Nucleus accumbens (tissue), 56 donors: ENCODE measurements around the gene AK9.

Experiments
- DNase-seq, 56 donors: peaks; one replicate each; lab custom pipeline; 2025; lab: John Stamatoyannopoulos, UW

The AK9 gene

DNA sequence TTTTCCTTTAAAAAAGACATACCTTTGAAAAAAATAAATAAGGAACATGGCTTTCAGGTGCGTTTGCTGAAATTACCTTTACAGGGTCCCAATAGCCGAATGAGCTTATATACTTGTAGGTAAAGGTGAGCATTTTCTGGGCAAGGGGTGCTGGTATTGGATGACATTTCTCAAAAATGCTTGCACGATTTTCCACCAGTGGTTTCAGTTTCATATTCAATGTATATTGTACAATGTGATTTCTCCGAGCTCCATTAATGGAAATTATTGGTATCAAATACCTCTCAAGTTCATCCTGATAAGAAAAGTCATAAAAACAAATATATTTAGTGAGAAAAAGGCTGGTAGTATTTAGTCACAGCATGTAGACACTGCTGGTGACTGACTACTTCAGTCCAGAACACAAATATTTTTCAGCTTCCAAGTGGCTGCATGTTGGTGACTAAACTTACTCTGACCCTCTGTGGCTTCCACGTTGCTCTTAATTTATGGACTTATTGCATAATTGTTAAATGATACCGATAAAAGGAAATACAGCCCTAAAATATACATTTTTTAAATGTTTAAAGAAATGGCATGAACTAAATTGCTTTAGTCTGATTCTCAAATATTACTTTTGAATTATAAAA is 175.1 kb downstream of the AK9 start:
- DNase-seq, result no peak

GRCh38 chr6:109514946-109515345 is 176.1 kb downstream of the AK9 start:
- no peak for DNase-seq

DNA sequence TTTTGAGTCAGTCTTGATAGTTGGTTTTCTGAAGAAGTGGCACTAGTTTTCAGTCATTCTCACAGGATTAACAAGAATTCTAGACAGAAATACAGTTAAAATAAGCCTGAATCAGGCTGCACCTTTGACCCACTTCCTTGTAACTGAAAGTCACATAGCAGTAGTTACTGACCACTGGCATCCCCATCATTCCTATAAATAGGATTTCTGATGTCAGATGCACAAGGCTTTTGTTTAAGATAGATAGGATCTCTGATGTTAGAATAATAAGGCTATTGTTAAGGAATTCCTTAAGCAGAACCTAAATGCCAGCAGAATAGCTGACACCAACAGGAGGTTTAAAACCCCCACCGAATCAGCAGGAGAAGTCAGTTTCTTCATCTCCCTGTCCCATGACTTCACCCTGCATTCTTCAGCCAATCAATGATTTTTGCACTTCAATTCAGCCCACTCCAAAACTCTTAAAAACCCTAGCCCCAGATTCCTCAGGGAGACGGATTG is 177.4 kb downstream of the AK9 start:
- DNase-seq, result no peak

DNA sequence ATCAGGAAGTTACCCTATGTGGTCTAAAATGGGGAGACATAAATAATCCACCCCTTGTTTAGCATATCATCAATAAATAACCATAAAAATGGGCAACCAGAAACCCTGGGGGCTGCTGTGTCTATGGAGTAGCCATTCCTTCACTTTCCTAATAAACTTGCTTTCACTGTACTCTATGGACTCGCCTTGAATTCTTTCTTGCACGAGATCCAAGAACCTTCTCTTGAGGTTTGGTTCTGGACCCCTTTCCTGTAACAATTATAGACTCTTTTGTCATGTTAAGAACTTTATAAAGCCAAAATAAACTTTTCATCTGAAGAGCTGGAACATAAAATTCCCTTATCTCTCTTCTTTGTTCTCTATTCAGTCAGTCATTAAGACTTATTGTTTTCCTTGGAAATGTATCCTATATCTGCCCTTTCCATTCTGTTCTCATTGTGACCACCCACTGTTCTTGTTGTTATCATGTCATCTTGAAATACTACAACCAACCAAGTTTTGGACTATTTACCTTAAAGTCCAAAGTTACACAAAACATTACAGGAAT is 178.7 kb downstream of the AK9 start:
- DNase-seq, result no peak

DNA sequence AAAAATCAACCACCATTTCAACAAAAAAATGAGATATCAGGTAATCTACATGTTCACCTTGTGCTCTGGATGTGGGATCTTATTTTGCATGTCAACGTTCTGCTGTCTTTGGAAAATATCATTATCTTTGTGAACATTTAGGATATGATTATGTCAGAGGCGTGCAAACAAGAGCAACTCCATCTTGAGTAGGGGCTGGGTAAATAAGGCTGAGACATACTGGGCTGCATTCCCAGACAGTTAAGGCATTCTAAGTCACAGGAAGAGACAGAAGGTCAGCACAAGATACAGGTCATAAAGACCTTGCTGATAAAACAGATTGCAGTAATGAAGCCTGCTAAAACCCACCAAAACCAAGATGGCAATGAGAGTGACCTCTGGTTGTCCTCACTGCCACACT is 179.2 kb downstream of the AK9 start:
- no peak for DNase-seq

DNA sequence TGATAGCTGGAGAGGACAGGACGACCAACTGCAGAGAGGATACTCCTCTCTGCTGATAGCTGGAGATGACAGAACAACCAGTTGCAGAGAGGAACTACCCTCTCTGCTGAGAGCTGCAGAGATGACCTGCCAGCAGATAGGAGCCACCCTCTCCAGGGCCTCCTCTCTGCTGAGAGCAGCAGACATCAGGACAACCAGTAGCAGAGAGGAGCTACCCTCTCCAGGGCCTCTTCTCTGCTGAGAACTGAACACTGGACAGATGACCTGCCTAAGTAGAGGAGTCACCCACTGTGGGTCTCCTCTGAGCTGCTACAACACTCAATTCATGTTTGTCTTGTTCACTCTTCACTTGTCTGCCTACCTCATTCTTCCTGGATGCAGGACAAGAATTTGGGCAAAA is 180.6 kb downstream of the AK9 start:
- no peak for DNase-seq

DNA sequence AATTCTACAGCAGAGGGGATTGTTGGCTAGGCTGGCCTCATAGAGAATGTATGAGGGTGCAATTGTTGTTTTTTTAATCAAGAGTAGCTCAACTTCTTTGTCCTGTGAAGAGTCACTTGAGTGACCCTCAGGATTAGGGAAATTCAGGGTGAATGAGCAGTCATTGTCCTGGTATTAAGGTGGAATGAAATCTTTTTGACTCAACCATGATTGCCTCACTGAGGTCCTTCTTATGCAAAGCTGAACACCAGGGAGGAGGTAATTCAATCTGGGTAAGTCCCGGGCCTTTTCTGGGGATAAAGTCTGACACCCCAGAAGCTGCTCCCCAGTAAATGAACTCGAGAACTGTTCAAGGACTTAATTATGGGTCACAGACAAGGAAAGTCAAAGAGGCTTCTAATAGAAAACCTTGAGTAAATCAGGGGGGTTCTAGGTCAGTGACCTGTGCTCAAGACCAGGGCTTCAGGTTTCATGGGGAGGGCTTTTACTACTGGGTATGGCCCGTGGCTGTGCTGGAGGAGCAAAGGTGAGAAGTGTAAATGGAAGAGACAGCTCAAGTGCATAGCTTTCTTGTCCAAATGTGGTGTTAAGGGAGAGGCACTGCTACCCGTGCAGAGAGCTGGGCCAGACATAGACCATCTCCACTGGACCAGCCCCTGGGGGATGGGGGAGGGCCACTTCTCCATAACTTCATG is 182.7 kb downstream of the AK9 start:
- no peak for DNase-seq

DNA sequence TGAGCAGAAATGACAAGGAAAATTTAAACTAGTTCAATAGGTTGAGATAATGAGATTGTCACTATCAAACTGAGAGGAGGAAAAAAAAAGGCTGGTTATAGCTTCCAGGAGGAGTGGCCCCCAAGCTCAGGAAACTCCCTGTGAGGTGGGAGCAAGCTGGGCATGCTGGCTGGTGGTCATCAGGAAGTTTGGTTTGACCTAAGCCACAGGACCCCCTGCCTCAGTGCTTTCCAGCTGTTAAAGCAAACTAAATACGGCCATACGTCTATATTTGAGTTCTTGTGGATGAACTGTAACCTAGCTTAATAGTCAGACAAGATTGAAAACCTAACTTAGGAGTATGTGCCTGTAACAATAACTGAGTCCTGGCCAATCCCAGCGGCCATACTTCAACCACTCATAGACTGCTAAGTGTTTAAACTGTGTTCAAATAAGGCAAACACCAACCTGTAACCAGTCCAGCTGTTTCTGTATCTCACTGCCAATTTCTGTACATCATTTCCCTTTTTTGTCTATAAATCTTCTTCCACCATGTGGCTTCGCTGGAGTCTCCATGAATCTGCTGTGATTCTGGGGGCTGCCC is 183.4 kb downstream of the AK9 start:
- DNase-seq, result no peak

DNA sequence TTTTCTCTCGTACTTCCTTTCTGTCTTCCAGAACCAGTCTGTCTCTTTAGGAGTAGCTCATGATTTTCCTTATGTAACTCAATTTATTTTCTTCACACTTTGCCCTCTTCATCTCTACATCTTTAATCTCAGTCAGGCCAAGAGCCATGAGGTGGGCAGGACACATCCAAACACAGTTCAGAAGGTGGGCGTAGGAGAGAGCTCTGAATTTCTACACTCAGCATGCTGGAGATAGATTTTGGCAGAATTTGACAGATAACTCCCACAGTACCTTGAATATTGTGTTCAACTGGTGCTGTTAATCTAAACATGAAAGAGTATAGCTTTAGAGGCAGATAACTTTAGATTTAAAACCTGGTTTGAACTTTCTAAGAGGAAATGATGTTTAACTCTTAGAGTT is 184.2 kb downstream of the AK9 start:
- DNase-seq, result no peak

DNA sequence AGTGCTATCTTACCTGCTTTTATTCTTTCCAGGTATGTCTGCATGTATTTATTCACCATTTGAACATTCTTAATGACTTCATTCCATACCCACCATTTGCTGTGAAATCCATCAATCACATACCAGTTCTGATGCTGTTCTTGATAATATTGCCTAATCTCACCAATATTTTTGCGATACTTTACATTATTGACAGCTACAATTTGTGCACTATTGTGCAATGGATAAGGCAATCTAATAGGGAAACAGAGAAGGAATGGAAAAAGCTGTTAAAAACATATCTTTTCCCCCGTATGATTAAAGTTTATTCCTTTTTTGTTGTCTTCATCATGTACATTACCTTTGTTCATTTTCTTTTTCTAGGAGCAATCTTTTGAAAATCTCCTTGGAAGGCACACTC is 184.7 kb downstream of the AK9 start:
- DNase-seq, result no peak

DNA sequence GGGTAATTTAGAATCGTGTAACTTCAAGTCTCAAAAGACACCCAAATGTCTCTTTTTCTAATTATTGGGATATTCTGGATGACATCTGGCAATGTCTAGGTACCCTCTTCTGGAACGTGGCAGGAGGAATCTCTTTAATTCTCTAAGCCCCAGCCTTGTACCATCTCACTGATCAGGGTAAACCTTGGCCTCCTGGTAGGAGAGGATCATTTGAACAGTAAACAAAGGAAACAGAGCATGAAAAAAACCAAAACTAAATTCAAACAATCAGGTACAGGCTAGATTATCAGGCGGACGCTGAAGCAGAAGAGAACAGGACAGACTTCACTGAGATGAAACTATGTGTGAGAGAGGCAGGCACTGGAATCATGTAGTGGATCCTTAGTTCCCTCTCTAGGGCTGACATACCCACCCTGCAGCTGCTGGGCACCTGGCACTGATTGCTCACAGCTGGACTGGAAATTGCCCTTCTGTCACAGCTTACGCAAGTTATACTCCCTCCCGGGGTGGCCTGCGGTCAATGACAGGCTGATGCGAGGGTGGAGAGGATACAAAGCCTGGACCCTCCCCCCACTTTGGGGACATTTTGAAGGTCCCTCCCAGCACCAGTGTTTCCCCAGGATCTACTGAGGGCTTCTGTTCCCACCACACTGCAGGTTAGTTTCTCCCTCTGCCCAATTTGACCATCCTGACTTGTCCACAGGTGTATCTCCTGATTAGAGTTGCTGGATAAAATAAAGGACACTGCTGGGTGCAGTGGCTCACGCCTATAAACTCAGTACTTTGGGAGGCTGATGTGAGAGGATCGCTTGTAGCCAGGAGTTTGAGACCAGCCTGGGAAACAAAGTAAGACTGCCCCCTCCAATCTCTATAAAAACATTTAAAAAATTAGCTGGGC is 187.4 kb downstream of the AK9 start:
- DNase-seq, result no peak

- no peak for DNase-seq
These were observed 192.1 kb downstream of the AK9 start for GRCh38 chr6:109498936-109499335.

GRCh38 chr6:109498052-109498451 is 192.9 kb downstream of the AK9 start:
- no peak for DNase-seq

DNA sequence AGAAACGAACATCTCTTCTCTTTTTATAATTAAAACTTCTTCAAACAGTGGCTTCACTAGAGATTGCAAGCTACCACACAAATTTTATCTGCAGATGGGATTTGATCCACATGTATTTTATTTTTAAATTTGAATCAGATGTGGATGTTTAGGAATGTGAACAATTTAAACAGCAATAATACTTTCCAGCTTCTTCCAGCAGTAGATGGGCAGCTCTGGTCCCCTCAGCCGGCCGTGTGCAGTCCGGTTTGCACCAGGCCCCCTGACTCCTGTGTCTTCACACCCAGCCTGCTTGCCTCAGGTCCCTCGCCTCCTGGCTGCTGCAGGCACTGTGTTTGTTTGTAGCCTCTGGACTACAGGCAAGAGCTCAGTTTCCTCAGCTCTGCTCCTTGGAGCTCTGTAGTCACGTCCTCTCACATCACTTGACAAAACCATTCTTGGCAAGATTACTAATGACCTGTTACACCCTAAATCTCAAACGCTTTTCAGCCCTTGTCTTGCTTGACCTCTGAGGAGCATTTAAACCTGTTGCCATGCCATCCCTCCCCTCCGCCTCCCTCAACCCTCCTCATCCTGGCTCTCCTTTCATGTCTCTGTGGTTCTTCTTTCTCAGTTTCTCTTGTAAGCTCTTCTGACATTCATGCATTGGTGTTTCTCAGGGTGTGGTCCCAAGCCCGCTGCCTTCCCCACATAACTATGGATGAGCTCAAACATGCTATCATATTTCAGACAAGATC is 194.8 kb downstream of the AK9 start:
- no peak for DNase-seq

GRCh38 chr6:109493865-109494264 is 197.1 kb downstream of the AK9 start:
- DNase-seq, result no peak

GRCh38 chr6:109491207-109491938 is 199.6 kb downstream of the AK9 start:
- no peak for DNase-seq

- DNase-seq, result no peak
These were observed 200.3 kb downstream of the AK9 start for GRCh38 chr6:109490713-109491112.

- DNase-seq, result no peak
These were observed 203.0 kb downstream of the AK9 start for GRCh38 chr6:109488001-109488400.

DNA sequence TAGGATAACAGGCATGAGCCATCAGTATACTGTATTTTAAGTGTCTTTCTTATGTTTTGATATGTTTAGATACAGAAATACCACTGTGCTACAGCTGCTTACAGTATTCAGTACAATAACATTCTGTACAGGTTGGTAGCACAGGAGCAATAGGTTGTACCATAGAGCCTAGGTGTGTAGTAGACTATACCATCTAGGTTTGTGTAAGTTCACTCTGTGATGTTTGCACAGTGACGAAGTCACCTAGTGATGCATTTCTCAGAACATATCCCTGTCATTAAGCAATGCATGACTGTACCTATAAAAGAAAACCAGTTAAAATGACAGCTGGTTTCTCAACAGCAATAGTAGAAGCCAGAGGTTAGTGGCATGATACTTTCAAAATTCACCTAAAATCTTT is 204.9 kb downstream of the AK9 start:
- DNase-seq, result no peak
